PC-3 (cell line): ENCODE data around the gene GHRHR.

Source experiments
- EZH2 ChIP-seq: fragments of 300-600 bp; sonication (generic); IDR thresholded peaks from one replicate; pipeline ENCODE4 v1.6.1; 2017; ENCODE audit warnings: antibody characterized with exemption, mild to moderate bottlenecking, low read length; ENCODE audit not compliant: unreplicated experiment
- EZH2phosphoT487 ChIP-seq: fragments of 300-600 bp; sonication (generic); IDR thresholded peaks from 2 replicates; pipeline ENCODE4 v1.6.1; 2018; ENCODE audit warnings: mild to moderate bottlenecking, antibody characterized with exemption, low read length, borderline replicate concordance
- TF ChIP-seq, protein P1 (sequence below): fragments of 300-600 bp; sonication (generic); conservative IDR thresholded peaks from 2 replicates; pipeline ENCODE4 v1.5.1; 2017; ENCODE audit warnings: antibody characterized with exemption, low read depth, mild to moderate bottlenecking, low read length

DNA sequence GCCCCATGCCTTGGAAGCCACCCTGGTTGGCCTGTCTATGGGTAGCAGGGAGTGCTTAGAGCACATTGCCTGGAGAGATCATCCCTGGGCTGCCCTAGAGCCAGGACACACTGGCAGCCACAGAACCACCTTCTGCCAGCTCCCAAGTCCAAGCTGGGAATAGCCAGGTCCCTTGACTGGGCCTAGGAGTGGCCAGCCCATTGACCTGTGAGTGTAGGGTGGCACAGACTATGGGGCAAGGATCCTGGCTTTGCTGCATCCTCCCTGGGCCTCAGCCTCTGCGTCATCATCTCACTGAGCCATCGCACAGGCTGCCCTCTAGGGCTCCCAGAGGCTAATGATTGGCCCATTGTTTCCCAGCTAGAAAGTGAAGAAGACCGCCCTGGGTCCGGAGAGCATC, 45.1 kb upstream of the GHRHR start:
- TF ChIP-seq, protein P1, sequence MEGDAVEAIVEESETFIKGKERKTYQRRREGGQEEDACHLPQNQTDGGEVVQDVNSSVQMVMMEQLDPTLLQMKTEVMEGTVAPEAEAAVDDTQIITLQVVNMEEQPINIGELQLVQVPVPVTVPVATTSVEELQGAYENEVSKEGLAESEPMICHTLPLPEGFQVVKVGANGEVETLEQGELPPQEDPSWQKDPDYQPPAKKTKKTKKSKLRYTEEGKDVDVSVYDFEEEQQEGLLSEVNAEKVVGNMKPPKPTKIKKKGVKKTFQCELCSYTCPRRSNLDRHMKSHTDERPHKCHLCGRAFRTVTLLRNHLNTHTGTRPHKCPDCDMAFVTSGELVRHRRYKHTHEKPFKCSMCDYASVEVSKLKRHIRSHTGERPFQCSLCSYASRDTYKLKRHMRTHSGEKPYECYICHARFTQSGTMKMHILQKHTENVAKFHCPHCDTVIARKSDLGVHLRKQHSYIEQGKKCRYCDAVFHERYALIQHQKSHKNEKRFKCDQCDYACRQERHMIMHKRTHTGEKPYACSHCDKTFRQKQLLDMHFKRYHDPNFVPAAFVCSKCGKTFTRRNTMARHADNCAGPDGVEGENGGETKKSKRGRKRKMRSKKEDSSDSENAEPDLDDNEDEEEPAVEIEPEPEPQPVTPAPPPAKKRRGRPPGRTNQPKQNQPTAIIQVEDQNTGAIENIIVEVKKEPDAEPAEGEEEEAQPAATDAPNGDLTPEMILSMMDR: no peak
- TF ChIP-seq EZH2 (no peak), EZH2phosphoT487 (no peak)
